CD4-positive, alpha-beta T cell (primary cell): ENCODE data around the gene STPG2. TPM values are rescaled to one million over a fixed set of nuclear protein-coding genes. Genes with fewer than 3 reads are reported as not detected.

Experiments
- ATAC-seq: fragments of 200-7000 bp; cut with Tn5 transposase; one replicate; pipeline ENCODE4 v1.10.0; 2022; ENCODE audit warnings: mild to moderate bottlenecking; ENCODE audit not compliant: poor library complexity
- CTCF ChIA-PET: fragments of 350-600 bp; sonication (Branson Sonifier 250); formaldehyde crosslinking; loops from one replicate; lab custom pipeline; 2021; ENCODE audit warnings: antibody characterized with exemption, inconsistent platforms; lab: Charles Lee
- POLR2A ChIA-PET: fragments of 350-600 bp; sonication (Branson Sonifier 250); formaldehyde crosslinking; loops from one replicate; lab custom pipeline; 2021; ENCODE audit warnings: antibody characterized with exemption, inconsistent platforms; lab: Charles Lee
- DNase-seq, 14 experiments: peaks; one replicate each; pipeline ENCODE4 v3.0.0-alpha.2; 2013 to 2020; ENCODE audit warnings: mixed read lengths in 2 of 14
- H3K27ac ChIP-seq, 2 donors: one replicate each; pipeline versions ENCODE4 v1.5.1 to v1.7.0; 2013; ENCODE audit warnings: low read length in 2 of 2, low read depth in 1 of 2, mild to moderate bottlenecking in 1 of 2
- H3K27me3 ChIP-seq, 2 experiments: 1 replicate in 1 of 2; 2 replicates in 1 of 2; pipeline versions ENCODE4 v1.6.1 to v1.7.0; 2013; ENCODE audit warnings: low read length in 2 of 2, control low read depth in 1 of 2, mild to moderate bottlenecking in 1 of 2, moderate library complexity in 1 of 2; ENCODE audit not compliant: insufficient read depth in 2 of 2, control insufficient read depth in 1 of 2
- H3K36me3 ChIP-seq: one replicate; pipeline ENCODE4 v1.6.1; 2013; ENCODE audit warnings: low read length, control low read depth; ENCODE audit not compliant: insufficient read depth
- H3K4me1 ChIP-seq: one replicate; pipeline ENCODE4 v1.6.1; 2013; ENCODE audit warnings: low read length, control low read depth; ENCODE audit not compliant: insufficient read depth
- H3K4me3 ChIP-seq: one replicate; pipeline ENCODE4 v1.5.1; 2013; ENCODE audit warnings: mild to moderate bottlenecking, low read length, moderate library complexity
- H3K9me3 ChIP-seq, 2 experiments: 1 replicate in 1 of 2; 2 replicates in 1 of 2; pipeline versions ENCODE4 v1.6.1 to v1.7.0; 2013; ENCODE audit warnings: low read length in 2 of 2, mild to moderate bottlenecking in 2 of 2, control low read depth in 1 of 2, moderate library complexity in 1 of 2; ENCODE audit not compliant: control insufficient read depth in 1 of 2, insufficient read depth in 1 of 2
- H3K27ac Mint-ChIP-seq: one replicate; pipeline ENCODE4 v1.8.0; 2020; ENCODE audit warnings: mixed read lengths
- H3K27me3 Mint-ChIP-seq: one replicate; pipeline ENCODE4 v1.8.0; 2021; ENCODE audit warnings: mixed read lengths
- H3K36me3 Mint-ChIP-seq: one replicate; pipeline ENCODE4 v1.8.0; 2021; ENCODE audit warnings: low read depth, mixed read lengths
- H3K4me1 Mint-ChIP-seq: one replicate; pipeline ENCODE4 v1.8.0; 2021; ENCODE audit warnings: low read depth, mixed read lengths
- H3K4me3 Mint-ChIP-seq: one replicate; pipeline ENCODE4 v1.8.0; 2020; ENCODE audit warnings: mild to moderate bottlenecking, mixed read lengths
- H3K9me3 Mint-ChIP-seq: one replicate; pipeline ENCODE4 v1.8.0; 2020; ENCODE audit warnings: mixed read lengths
- intact Hi-C, 2 experiments: fragments of 100-400 bp; cut with DNase I in 1 of 2; cut with micrococcal nuclease in 1 of 2; formaldehyde crosslinking; loops; one replicate each; pipeline versions ENCODE4 v1.15.1 to v1.9.0; 2023 to 2025; cut with DNase I, micrococcal nuclease
- total RNA-seq, 174 experiments: library from RNA in 2 of 174; stranded (reverse) in 2 of 174; gene quantifications; one replicate each; pipeline ENCODE4 v1.2.3 and lab custom pipeline; 2021 to 2026
- TF ChIP-seq, protein P1 (sequence below): fragments of 200-600 bp; IDR thresholded peaks from one replicate; pipeline ENCODE4 v1.8.0; 2022; ENCODE audit warnings: antibody characterized with exemption, mild to moderate bottlenecking

Gene STPG2
- total RNA-seq, 2 experiments from 2014 or later: 0.22 to 0.28 TPM

DNA sequence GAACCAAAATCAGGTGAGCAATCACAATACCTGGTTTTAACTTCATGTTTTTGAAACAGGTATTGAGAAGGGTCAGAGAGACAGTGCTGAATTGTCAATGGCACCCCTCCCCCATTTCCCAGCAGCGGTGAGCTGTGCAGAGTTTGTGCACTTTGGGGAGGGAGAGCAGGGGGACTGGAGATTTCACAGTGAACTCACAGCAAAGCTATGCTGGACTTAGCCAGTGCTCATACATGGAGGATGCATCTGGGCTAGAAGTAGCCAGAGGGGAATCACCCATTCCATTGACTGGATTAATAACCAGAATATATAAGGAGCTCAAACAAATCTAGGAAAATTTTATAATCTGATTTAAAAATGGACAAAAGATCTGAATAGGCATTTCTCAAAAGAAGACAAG is 612.6 kb downstream of the STPG2 start:
- no peak overlapping the region for H3K4me3 ChIP-seq
- Mint-ChIP-seq H3K36me3 (no peaks in the 10 kb centered on the region), H3K27me3 (no peaks in the 10 kb centered on the region), H3K27ac (no peak overlapping the region), H3K4me3 (no peak overlapping the region), H3K9me3 (peaks cover 7% of the 10 kb centered on the region), H3K4me1 (no peaks in the 10 kb centered on the region)
- H3K9me3 ChIP-seq: no peaks in the 10 kb centered on the region
- intact Hi-C loops: no loop called here
- POLR2A ChIA-PET: no interaction called here
- CTCF ChIA-PET: no interaction called here
- no peaks in the 10 kb centered on the region for H3K4me1 ChIP-seq
- no peaks in the 10 kb centered on the region for H3K27me3 ChIP-seq
- TF ChIP-seq, protein P1, sequence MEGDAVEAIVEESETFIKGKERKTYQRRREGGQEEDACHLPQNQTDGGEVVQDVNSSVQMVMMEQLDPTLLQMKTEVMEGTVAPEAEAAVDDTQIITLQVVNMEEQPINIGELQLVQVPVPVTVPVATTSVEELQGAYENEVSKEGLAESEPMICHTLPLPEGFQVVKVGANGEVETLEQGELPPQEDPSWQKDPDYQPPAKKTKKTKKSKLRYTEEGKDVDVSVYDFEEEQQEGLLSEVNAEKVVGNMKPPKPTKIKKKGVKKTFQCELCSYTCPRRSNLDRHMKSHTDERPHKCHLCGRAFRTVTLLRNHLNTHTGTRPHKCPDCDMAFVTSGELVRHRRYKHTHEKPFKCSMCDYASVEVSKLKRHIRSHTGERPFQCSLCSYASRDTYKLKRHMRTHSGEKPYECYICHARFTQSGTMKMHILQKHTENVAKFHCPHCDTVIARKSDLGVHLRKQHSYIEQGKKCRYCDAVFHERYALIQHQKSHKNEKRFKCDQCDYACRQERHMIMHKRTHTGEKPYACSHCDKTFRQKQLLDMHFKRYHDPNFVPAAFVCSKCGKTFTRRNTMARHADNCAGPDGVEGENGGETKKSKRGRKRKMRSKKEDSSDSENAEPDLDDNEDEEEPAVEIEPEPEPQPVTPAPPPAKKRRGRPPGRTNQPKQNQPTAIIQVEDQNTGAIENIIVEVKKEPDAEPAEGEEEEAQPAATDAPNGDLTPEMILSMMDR: no peak
- no peaks in the 10 kb centered on the region for H3K36me3 ChIP-seq
- DNase-seq: no peak
- ATAC-seq: no peak
- no peak overlapping the region for H3K27ac ChIP-seq

DNA sequence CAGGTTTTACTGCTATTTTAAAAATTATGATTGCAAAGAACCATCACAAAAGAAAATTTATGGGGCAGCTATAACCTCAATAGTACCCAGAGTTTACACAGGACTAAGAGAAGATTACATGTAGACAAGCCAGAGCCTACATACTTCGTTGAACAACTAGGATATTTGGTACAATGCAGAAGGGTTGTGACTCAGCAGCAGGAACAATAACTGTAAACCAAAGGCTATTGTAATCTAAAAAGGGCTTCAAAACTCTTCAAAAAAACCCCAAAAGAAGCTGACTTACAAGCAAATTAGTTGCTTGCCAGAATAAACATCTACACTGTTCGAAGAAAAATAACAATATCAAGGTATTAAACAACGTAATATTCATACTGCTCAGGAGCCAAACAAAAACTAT is 618.0 kb downstream of the STPG2 start:
- intact Hi-C loops: no loop called here
- no peaks in the 10 kb centered on the region for H3K36me3 ChIP-seq
- Mint-ChIP-seq H3K27ac (no peak overlapping the region), H3K27me3 (no peaks in the 10 kb centered on the region), H3K4me3 (no peak overlapping the region), H3K9me3 (peaks cover 8% of the 10 kb centered on the region), H3K4me1 (no peaks in the 10 kb centered on the region), H3K36me3 (no peaks in the 10 kb centered on the region)
- TF ChIP-seq, protein P1: no peak
- no peak overlapping the region for H3K4me3 ChIP-seq
- no peak for ATAC-seq
- ChIA-PET POLR2A (no interaction called here), CTCF (no interaction called here)
- H3K27me3 ChIP-seq: no peaks in the 10 kb centered on the region
- no peaks in the 10 kb centered on the region for H3K9me3 ChIP-seq
- DNase-seq: no peak
- H3K27ac ChIP-seq: no peak overlapping the region
- H3K4me1 ChIP-seq: no peaks in the 10 kb centered on the region

DNA sequence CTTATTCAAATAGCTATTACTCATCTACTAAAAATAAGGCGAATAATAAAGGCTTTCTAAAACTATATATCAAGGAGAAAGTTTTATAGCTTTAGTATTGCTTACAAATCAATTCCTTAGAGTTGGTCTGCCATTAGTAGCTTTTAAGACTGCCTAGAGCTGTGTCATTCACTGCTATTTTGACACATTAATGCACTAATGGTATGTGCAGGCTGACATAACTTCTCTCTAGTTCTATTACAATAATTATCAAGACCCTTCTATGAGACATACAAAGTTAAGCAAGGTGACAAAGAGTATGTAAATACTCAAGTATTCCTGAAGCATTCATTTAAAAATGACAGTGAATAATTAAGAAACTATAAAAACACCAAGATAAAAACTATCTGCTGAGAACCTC is 625.3 kb downstream of the STPG2 start:
- Histone ChIP-seq H3K9me3 (peaks cover 0 to 4% of the 10 kb centered on the region in 2 experiments), H3K27me3 (no peaks in the 10 kb centered on the region), H3K27ac (no peak overlapping the region), H3K4me1 (no peaks in the 10 kb centered on the region), H3K36me3 (no peaks in the 10 kb centered on the region), H3K4me3 (no peak overlapping the region)
- POLR2A ChIA-PET: no interaction called here
- CTCF ChIA-PET: no interaction called here
- H3K4me1 Mint-ChIP-seq: no peaks in the 10 kb centered on the region
- TF ChIP-seq, protein P1: no peak
- H3K27me3 Mint-ChIP-seq: no peaks in the 10 kb centered on the region
- no peak overlapping the region for H3K27ac Mint-ChIP-seq
- intact Hi-C loops: no loop called here
- H3K4me3 Mint-ChIP-seq: no peak overlapping the region
- no peaks in the 10 kb centered on the region for H3K36me3 Mint-ChIP-seq
- no peak for DNase-seq
- peaks cover 3% of the 10 kb centered on the region for H3K9me3 Mint-ChIP-seq
- ATAC-seq: no peak
